B cell (primary cell): Measurements from ENCODE around the gene PLP2. TPM values are rescaled to one million over a fixed set of nuclear protein-coding genes. Genes with fewer than 3 reads are reported as not detected.
A peak's percentile ranks its signal among the peaks of the same experiment; 100 is the strongest.

Experiments
- ATAC-seq: fragments of 200-7000 bp; cut with Tn5 transposase; one replicate; pipeline ENCODE4 v1.10.0; 2021; ENCODE audit warnings: low read depth, mild to moderate bottlenecking, moderate number of reproducible peaks, moderate library complexity
- CTCF ChIA-PET: fragments of 350-600 bp; sonication (Branson Sonifier 250); formaldehyde crosslinking; loops from one replicate; lab custom pipeline; 2021; ENCODE audit warnings: antibody characterized with exemption, inconsistent platforms; lab: Charles Lee
- POLR2A ChIA-PET: fragments of 350-600 bp; sonication (Branson Sonifier 250); formaldehyde crosslinking; loops from one replicate; lab custom pipeline; 2021; ENCODE audit warnings: antibody characterized with exemption; lab: Charles Lee
- DNase-seq: peaks from one replicate; pipeline ENCODE4 v3.0.0; 2013
- H2AFZ ChIP-seq: 2 replicates; pipeline ENCODE4 v1.6.1; 2012; ENCODE audit warnings: mild to moderate bottlenecking, low read depth, low read length; ENCODE audit not compliant: insufficient read depth, poor library complexity, severe bottlenecking
- H3K27ac ChIP-seq, 2 donors: 1 replicate in 1 of 2; 2 replicates in 1 of 2; pipeline ENCODE4 v1.5.1; 2012 to 2013; ENCODE audit warnings: low read length in 2 of 2, mild to moderate bottlenecking in 2 of 2, moderate library complexity in 1 of 2
- H3K27me3 ChIP-seq, 4 experiments: fragments of 200-600 bp in 1 of 4; sonication (generic) in 1 of 4; replicated peaks in 1 of 4; 1 replicate in 2 of 4; 2 replicates in 2 of 4; pipeline versions ENCODE4 v1.6.1 to v1.7.0; 2013 to 2016; ENCODE audit warnings: low read length in 3 of 4, mild to moderate bottlenecking in 2 of 4, mixed read lengths in 1 of 4, moderate library complexity in 1 of 4; ENCODE audit not compliant: insufficient read depth in 4 of 4, control insufficient read depth in 3 of 4; ENCODE audit errors: control extremely low read depth in 1 of 4
- H3K36me3 ChIP-seq, 2 experiments: replicated peaks in 1 of 2; 1 replicate in 1 of 2; 2 replicates in 1 of 2; pipeline versions ENCODE4 v1.6.1 to v1.7.1; 2013; ENCODE audit warnings: low read length in 1 of 2; ENCODE audit not compliant: insufficient read depth in 2 of 2, control insufficient read depth in 1 of 2; ENCODE audit errors: control extremely low read depth in 1 of 2, extremely low read depth in 1 of 2
- H3K4me1 ChIP-seq, 2 donors: fragments of 200-600 bp in 1 of 2; sonication (generic) in 1 of 2; 1 replicate in 1 of 2; 2 replicates in 1 of 2; pipeline versions ENCODE4 v1.5.1 to v1.6.1; 2013 to 2017; ENCODE audit warnings: low read length in 2 of 2; ENCODE audit not compliant: control insufficient read depth in 2 of 2, insufficient read depth in 2 of 2
- H3K4me2 ChIP-seq: replicated peaks from 2 replicates; pipeline ENCODE3; 2012; ENCODE audit warnings: mild to moderate bottlenecking, low read depth, low read length; ENCODE audit not compliant: poor library complexity, severe bottlenecking
- H3K4me3 ChIP-seq, 5 experiments: fragments of 200-600 bp in 1 of 5; sonication (generic) in 1 of 5; 1 replicate in 3 of 5; 2 replicates in 2 of 5; pipeline versions ENCODE4 v1.5.1 to v1.7.0; 2011 to 2016; ENCODE audit warnings: low read length in 4 of 5, mild to moderate bottlenecking in 4 of 5, low read depth in 2 of 5, control low read depth in 1 of 5, moderate library complexity in 1 of 5; ENCODE audit not compliant: insufficient read depth in 1 of 5; ENCODE audit errors: control extremely low read depth in 1 of 5, extremely low read depth in 1 of 5
- H3K79me2 ChIP-seq: fragments of 200-600 bp; sonication (generic); one replicate; pipeline ENCODE4 v1.6.0; 2016; ENCODE audit warnings: low read length; ENCODE audit not compliant: control insufficient read depth, insufficient read depth
- H3K9ac ChIP-seq: fragments of 200-600 bp; sonication (generic); 2 replicates; pipeline ENCODE4 v1.6.1; 2017; ENCODE audit warnings: mild to moderate bottlenecking, low read length, moderate library complexity
- H3K9me3 ChIP-seq, 3 donors: one replicate each; pipeline versions ENCODE4 v1.6.1 to v1.7.1; 2013; ENCODE audit warnings: low read length in 2 of 3; ENCODE audit not compliant: control insufficient read depth in 2 of 3, insufficient read depth in 1 of 3; ENCODE audit errors: control extremely low read depth in 1 of 3
- H4K20me1 ChIP-seq: 2 replicates; pipeline ENCODE4 v1.6.0; 2012; ENCODE audit warnings: mild to moderate bottlenecking, low read length; ENCODE audit not compliant: insufficient read depth, control insufficient read depth, poor library complexity, severe bottlenecking
- H3K27ac Mint-ChIP-seq: one replicate; pipeline ENCODE4 v1.8.0; 2021; ENCODE audit warnings: mixed read lengths
- H3K27me3 Mint-ChIP-seq: one replicate; pipeline ENCODE4 v1.8.0; 2021; ENCODE audit warnings: mixed read lengths
- H3K4me1 Mint-ChIP-seq: one replicate; pipeline ENCODE4 v1.8.0; 2021; ENCODE audit warnings: mixed read lengths
- H3K4me3 Mint-ChIP-seq: one replicate; pipeline ENCODE4 v1.8.0; 2021; ENCODE audit warnings: mixed read lengths
- H3K9me3 Mint-ChIP-seq: one replicate; pipeline ENCODE4 v1.8.0; 2022; ENCODE audit warnings: mixed read lengths; ENCODE audit not compliant: insufficient read depth
- EZH2 ChIP-seq: IDR thresholded peaks from 2 replicates; pipeline ENCODE4 v1.6.1; 2012; ENCODE audit warnings: borderline replicate concordance, low read depth, mild to moderate bottlenecking, moderate library complexity, low read length; ENCODE audit not compliant: insufficient read depth, poor library complexity, severe bottlenecking
- WGBS: methylation state at CpG from one replicate; pipeline ENCODE4 v1.1.5; 2013; ENCODE audit warnings: missing lambda C conversion rate; ENCODE audit not compliant: insufficient coverage; 5-methylcytosine and 5-hydroxymethylcytosine counted together
- intact Hi-C: fragments of 100-400 bp; cut with micrococcal nuclease; formaldehyde crosslinking; loops from one replicate; pipeline ENCODE4 v1.10.0; 2022
- polyA plus RNA-seq: library from polyadenylated mRNA; depleted of rRNA; stranded (reverse); fragments of >200 nt; gene quantifications from 2 replicates; pipeline ENCODE4 v1.2.3, GENCODE V29; 2012
- total RNA-seq, 2 donors: library from RNA; stranded (reverse); fragments of 120-200 nt in 1 of 2; gene quantifications; 1 replicate in 1 of 2; 2 replicates in 1 of 2; pipeline versions ENCODE4 v1.2.3 to v1.2.4, GENCODE V29; 2013 to 2022
- TF ChIP-seq, protein P1 (sequence below): fragments of 200-600 bp; IDR thresholded peaks from one replicate; pipeline ENCODE4 v1.8.0; 2022; ENCODE audit warnings: antibody characterized with exemption, mild to moderate bottlenecking

Gene PLP2
- total and polyA plus RNA-seq, 2 donors (not counting 1 experiment from before 2014, with no cell fraction given) = 194 to 214 TPM

DNA sequence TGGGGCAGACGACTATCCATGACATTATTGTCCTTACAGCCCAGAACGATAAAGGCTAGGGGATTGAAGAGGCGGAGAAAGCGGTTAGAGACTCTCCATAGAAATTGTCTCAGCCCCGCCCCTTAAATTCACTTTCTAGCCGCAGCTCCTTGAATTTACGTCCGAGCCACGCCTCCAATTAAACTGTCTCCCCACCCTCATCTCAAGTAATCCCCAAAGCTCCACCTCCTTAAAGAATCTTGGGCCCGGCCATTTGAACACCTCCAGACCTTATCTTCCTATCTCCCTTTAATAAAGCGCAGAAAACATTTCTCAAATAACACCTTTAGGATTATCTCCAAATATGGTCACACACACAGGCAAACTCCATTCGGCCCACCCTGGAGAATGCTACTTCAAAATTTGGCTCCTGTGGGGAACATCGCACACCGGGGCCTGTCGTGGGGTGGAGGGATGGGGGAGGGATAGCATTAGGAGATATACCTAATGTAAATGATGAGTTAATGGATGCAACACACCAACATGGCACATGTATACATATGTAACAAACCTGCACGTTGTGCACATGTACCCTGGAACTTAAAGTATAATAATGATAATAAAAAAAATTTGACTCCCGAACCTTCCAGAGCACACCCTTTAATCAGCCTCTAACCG, 16.3 kb upstream of the PLP2 start:
- Histone ChIP-seq H3K9me3 (no peaks in the 10 kb centered on the region), H3K27ac (peak overlapping the region; percentile 87 to 93), H4K20me1 (no peaks in the 10 kb centered on the region), H3K4me3 (peak overlapping the region in 4 of 5 experiments; percentile 59 to 79 (median 64)), H3K9ac (peak overlapping the region; percentile 82), H2AFZ (peak overlapping the region; percentile 81), H3K4me1 (peaks cover 8 to 14% of the 10 kb centered on the region in 2 donors), H3K4me2 (peak overlapping the region; percentile 81), H3K27me3 (no peaks in the 10 kb centered on the region), H3K79me2 (no peaks in the 10 kb centered on the region), H3K36me3 (no peaks in the 10 kb centered on the region)
- 3% methylated on average over 6 of the region's 18 CpGs for WGBS
- Mint-ChIP-seq H3K9me3 (no peaks in the 10 kb centered on the region), H3K27me3 (no peaks in the 10 kb centered on the region), H3K4me3 (peak overlapping the region; percentile 96), H3K4me1 (peaks cover 15% of the 10 kb centered on the region), H3K27ac (peak overlapping the region; percentile 99)
- ChIA-PET CTCF (interaction anchor here (0.5 to 1.9 kb wide), 17 partner anchors 8 to 507 kb away, joined by 3 to 13 read pairs (median 4); partner anchors contain the start of gene HDAC6), POLR2A (interaction anchor here (0.6 to 1.4 kb wide), 5 partner anchors 11 to 263 kb away, joined by 3 to 12 read pairs (median 4); partner anchors contain the start of gene PLP2)
- intact Hi-C loops = no loop called here
- TF ChIP-seq, protein P1, sequence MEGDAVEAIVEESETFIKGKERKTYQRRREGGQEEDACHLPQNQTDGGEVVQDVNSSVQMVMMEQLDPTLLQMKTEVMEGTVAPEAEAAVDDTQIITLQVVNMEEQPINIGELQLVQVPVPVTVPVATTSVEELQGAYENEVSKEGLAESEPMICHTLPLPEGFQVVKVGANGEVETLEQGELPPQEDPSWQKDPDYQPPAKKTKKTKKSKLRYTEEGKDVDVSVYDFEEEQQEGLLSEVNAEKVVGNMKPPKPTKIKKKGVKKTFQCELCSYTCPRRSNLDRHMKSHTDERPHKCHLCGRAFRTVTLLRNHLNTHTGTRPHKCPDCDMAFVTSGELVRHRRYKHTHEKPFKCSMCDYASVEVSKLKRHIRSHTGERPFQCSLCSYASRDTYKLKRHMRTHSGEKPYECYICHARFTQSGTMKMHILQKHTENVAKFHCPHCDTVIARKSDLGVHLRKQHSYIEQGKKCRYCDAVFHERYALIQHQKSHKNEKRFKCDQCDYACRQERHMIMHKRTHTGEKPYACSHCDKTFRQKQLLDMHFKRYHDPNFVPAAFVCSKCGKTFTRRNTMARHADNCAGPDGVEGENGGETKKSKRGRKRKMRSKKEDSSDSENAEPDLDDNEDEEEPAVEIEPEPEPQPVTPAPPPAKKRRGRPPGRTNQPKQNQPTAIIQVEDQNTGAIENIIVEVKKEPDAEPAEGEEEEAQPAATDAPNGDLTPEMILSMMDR = no peak
- no peak for TF ChIP-seq EZH2
- ATAC-seq = no peak
- DNase-seq = no peak
